NCI-H1694 (cell line): ENCODE results near the gene PARD3.

Source experiments
- DNase-seq: peaks from one replicate; lab custom pipeline; 2025; lab: John Stamatoyannopoulos, UW

Gene PARD3

DNA sequence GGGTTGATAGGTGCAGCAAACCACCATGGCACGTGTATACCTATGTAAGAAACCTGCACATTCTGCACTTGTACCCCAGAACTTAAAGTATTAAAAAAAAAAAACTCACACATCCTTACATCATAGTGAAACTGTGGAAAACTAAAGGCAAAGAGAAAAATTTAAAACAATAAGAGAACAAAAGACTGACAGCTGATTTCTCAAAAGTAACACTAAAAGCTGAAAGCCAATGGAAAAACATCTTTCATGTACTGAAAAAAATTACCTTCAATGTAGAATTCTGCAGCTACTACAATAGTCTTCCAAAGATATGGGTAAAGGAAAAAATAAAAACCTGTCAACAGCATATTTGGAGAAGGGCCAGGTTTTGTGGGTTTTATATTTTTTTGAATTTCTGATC is 751.5 kb downstream of the PARD3 start:
- DNase-seq, result no peak

DNA sequence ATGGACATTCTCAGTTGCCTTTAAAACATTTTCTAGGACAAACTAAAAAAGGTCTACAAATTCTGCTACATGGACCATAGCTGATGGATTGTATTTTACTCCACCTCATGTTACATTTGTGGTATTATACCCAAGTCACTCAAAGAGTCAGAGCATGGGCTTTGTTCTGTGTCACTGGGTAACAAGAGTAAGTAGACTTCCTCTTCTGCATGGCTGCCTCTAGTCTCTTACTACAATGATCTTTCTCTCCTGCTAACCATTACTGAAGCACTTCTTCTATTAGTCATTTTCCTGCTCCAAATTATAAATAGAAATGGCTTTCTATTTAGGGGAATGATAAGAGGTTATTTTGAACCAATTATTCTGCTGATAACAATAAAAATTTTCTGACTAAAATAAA is 753.3 kb downstream of the PARD3 start:
- DNase-seq, result no peak
